Sigmoid colon (tissue), 7 donors: ENCODE measurements around the gene TM4SF18. TPM values are rescaled to one million over a fixed set of nuclear protein-coding genes. Genes with fewer than 3 reads are reported as not detected.

ENCODE experiments used
- DNase-seq: peaks from one replicate; pipeline ENCODE4 v3.0.0-alpha.2; 2019
- H3K27ac ChIP-seq, 4 donors: fragments of 200-600 bp; sonication (generic); one replicate each; pipeline ENCODE4 v1.5.1; 2016 to 2019; ENCODE audit warnings: mild to moderate bottlenecking in 1 of 4
- H3K27me3 ChIP-seq, 3 donors: fragments of 200-600 bp; sonication (generic); one replicate each; pipeline ENCODE4 v1.5.1; 2019; ENCODE audit warnings: mild to moderate bottlenecking in 1 of 3
- H3K36me3 ChIP-seq, 4 donors: fragments of 200-600 bp; sonication (generic); one replicate each; pipeline ENCODE4 v1.5.1; 2016 to 2019
- H3K4me1 ChIP-seq, 4 donors: fragments of 200-600 bp; sonication (generic); one replicate each; pipeline ENCODE4 v1.5.1; 2017 to 2019
- H3K4me3 ChIP-seq, 4 donors: fragments of 200-600 bp; sonication (generic); one replicate each; pipeline ENCODE4 v1.5.1; 2017 to 2019; ENCODE audit warnings: mild to moderate bottlenecking in 2 of 4, moderate library complexity in 1 of 4
- H3K9me3 ChIP-seq, 4 donors: fragments of 200-600 bp in 3 of 4; sonication (generic) in 3 of 4; one replicate each; pipeline versions ENCODE4 v1.5.1 to v1.6.1; 2013 to 2019
- EP300 ChIP-seq, 4 donors: sonication (generic); formaldehyde crosslinking; IDR thresholded peaks; one replicate each; pipeline ENCODE4 v1.6.1; 2017; ENCODE audit warnings: antibody characterized with exemption in 4 of 4
- POLR2A ChIP-seq, 2 donors: fragments of 450-650 bp; IDR thresholded peaks; one replicate each; pipeline ENCODE4 v1.6.1; 2016; ENCODE audit warnings: antibody characterized with exemption in 2 of 2, mild to moderate bottlenecking in 2 of 2, moderate library complexity in 2 of 2
- POLR2AphosphoS5 ChIP-seq, 4 donors: sonication (generic); formaldehyde crosslinking; IDR thresholded peaks; one replicate each; pipeline ENCODE4 v1.6.1; 2017; ENCODE audit warnings: antibody characterized with exemption in 4 of 4
- WGBS, 2 donors: extraction: QIAGEN DNeasy Blood & Tissue Kit; methylation state at CpG; one replicate each; pipeline ENCODE4 v1.1.7; 2013; 5-methylcytosine and 5-hydroxymethylcytosine counted together
- intact Hi-C: fragments of 100-400 bp; cut with DNase I; formaldehyde crosslinking; loops from one replicate; pipeline ENCODE4 v1.15.1; 2023
- polyA plus RNA-seq, 3 donors: library from polyadenylated mRNA; stranded (reverse); fragments of 200-250 nt; gene quantifications; one replicate each; pipeline ENCODE4 v1.2.3, GENCODE V29; 2013
- total RNA-seq, 4 donors: library from RNA; depleted of rRNA; stranded (reverse); fragments of >200 nt; gene quantifications; one replicate each; pipeline ENCODE4 v1.1.0, GENCODE V29; 2016
- TF ChIP-seq, protein P1 (sequence below), 4 experiments: fragments of 450-650 bp in 3 of 4; fragments of 200-600 bp in 1 of 4; IDR thresholded peaks; one replicate each; pipeline ENCODE4 v1.5.1; 2016 to 2019; ENCODE audit warnings: antibody characterized with exemption in 4 of 4, mild to moderate bottlenecking in 3 of 4, moderate library complexity in 2 of 4
- donor health status: healthy with polysubstance abuse.
- donor health status: Bipolar disorder and iron deficiency.
- donor health status: healthy.

The TM4SF18 gene
- total and polyA plus RNA-seq, 7 donors = 0.46 to 11.6 (median 2.3) TPM

DNA sequence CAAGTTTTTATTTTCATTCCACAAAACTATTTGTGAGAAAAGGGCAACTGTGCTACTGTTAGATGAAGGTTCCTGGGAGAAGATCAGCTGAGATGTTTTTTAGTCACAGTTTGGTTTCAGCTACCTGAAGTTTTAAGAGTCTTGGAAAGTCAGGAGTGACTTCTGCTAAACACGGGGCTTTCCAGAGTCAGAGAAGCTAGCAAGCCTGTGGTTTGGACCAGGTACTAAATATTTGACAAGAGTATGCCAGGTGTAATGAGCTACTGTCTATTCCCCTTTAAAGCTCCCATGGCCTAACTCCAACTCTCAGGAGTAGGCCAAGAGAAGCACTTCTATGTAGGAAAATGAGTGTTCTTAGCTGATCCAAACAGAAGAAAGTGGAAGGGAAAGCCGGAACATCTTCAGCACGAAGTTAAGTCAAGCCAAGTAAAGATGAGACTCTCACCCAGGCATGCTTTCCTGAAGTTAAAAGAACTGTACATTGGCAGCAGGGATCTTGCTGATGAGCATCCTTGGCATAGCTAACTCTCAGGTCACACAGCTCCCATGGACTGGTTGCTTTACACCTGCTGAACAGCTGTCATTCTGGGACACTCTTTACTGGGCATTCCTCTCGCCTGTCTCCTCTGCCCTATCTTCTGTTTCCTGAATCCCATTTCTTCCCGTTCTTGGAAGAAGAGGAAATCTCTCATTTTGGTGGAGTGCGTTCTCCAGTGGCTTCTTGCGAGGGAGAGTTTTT, 22.5 kb downstream of the TM4SF18 start:
- no peak for DNase-seq
- 94% methylated on average over 7 of the region's 7 CpGs for WGBS, 2 donors
- Histone ChIP-seq H3K4me3 (no peak overlapping the region), H3K27ac (no peak overlapping the region), H3K27me3 (no peaks in the 10 kb centered on the region), H3K4me1 (no peaks in the 10 kb centered on the region), H3K9me3 (no peaks in the 10 kb centered on the region), H3K36me3 (no peaks in the 10 kb centered on the region)
- intact Hi-C loops = no loop called here
- TF ChIP-seq, protein P1, sequence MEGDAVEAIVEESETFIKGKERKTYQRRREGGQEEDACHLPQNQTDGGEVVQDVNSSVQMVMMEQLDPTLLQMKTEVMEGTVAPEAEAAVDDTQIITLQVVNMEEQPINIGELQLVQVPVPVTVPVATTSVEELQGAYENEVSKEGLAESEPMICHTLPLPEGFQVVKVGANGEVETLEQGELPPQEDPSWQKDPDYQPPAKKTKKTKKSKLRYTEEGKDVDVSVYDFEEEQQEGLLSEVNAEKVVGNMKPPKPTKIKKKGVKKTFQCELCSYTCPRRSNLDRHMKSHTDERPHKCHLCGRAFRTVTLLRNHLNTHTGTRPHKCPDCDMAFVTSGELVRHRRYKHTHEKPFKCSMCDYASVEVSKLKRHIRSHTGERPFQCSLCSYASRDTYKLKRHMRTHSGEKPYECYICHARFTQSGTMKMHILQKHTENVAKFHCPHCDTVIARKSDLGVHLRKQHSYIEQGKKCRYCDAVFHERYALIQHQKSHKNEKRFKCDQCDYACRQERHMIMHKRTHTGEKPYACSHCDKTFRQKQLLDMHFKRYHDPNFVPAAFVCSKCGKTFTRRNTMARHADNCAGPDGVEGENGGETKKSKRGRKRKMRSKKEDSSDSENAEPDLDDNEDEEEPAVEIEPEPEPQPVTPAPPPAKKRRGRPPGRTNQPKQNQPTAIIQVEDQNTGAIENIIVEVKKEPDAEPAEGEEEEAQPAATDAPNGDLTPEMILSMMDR (IDR thresholded peaks at IDR 0.05) = no peak
- TF ChIP-seq POLR2AphosphoS5 (IDR thresholded peaks at IDR 0.05) = no peak
- no peak for TF ChIP-seq POLR2A (IDR thresholded peaks at IDR 0.05)

DNA sequence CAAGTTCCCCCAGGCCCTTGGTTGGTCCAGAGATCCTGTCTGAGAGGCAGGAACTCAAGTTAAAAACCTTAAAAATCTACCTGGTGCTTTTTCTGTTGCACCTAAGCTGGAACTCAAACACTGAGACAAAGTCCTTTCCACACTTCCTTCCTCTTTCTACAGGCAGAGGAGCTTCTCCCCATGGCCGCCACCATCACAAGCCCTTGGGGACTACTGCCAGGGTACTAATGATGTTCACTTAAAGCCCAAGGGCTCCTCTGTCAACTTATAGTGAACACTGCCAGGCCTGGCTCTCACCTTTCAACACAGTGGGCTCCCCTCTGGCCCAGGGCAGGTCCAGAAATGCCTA, 26.0 kb downstream of the TM4SF18 start:
- TF ChIP-seq, protein P1 (IDR thresholded peaks at IDR 0.05) = no peak
- TF ChIP-seq POLR2A (IDR thresholded peaks at IDR 0.05) (no peak), EP300 (IDR thresholded peaks at IDR 0.05) (no peak), POLR2AphosphoS5 (IDR thresholded peaks at IDR 0.05) (no peak)
- Histone ChIP-seq H3K4me1 (no peaks in the 10 kb centered on the region), H3K36me3 (no peaks in the 10 kb centered on the region), H3K4me3 (no peak overlapping the region), H3K9me3 (no peaks in the 10 kb centered on the region), H3K27me3 (no peaks in the 10 kb centered on the region), H3K27ac (no peak overlapping the region)
- no peak for DNase-seq
- intact Hi-C loops = no loop called here
- 79 to 97% methylated on average over 1 of the region's 1 CpG for WGBS, 2 donors

DNA sequence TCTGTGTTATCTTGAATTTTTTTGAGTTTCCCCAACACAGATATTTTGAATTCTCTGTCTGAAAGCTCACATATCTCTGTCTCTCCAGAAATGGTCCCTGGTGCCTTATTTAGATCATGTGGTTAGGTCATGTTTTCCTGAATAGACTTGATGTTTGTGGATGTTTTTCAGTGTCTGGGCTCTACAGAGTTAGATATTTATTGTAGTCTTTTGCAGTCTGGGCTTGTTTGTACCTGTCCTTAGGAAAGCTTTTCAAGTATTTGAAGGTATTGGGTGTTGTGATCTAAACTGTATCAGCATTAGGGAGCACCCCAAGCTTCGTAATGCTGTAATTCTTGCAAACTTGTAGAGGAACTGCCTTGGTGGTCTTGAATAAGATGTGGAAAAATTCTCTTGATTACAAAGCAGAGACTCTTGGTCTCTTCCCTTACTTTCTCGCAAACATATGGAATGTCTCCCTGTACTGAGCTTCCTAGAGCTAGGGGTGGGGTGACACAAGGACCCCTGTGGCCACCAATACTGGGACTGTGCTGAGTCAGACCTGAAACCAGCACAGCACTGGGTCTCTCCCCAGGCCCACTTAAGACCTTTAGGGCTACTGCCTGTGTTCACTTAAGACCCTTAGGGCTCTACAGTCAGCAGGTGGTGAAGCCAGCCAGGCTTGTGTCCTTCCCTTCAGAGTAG, 26.5 kb downstream of the TM4SF18 start:
- WGBS, 2 donors = 94 to 97% methylated on average over 2 of the region's 2 CpGs
- intact Hi-C loops = no loop called here
- H3K27ac ChIP-seq = no peak overlapping the region
- no peaks in the 10 kb centered on the region for H3K4me1 ChIP-seq
- no peak overlapping the region for H3K4me3 ChIP-seq
- no peak for DNase-seq
- no peaks in the 10 kb centered on the region for H3K36me3 ChIP-seq
- TF ChIP-seq EP300 (IDR thresholded peaks at IDR 0.05) = no peak
- no peak for TF ChIP-seq POLR2AphosphoS5 (IDR thresholded peaks at IDR 0.05)
- TF ChIP-seq POLR2A (IDR thresholded peaks at IDR 0.05) = no peak
- TF ChIP-seq, protein P1 (IDR thresholded peaks at IDR 0.05) = no peak
- no peaks in the 10 kb centered on the region for H3K9me3 ChIP-seq
- H3K27me3 ChIP-seq = no peaks in the 10 kb centered on the region

DNA sequence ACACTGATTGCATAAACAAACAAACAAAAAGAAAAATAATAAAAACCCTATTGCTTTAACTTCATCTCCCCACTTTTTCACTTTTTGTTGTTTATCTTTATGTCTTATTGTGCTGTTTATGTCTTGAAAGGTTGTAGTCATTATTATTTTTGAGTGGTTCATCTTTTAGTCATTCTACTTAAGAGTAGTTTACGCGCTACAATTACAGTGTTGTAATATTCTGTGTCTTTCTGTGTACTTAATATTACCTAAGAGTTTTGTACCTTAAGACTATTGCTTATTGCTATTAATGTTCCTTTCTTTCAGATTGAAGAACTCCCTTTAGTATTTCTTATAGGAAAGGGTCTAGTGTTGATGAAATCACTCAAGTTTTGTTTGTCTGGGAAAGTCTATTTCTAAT, 28.1 kb downstream of the TM4SF18 start:
- WGBS, 2 donors = 98% methylated on average over 2 of the region's 2 CpGs

More for the DNA sequence above, 28.1 kb downstream of the TM4SF18 start:
- TF ChIP-seq POLR2A (IDR thresholded peaks at IDR 0.05) (no peak), EP300 (IDR thresholded peaks at IDR 0.05) (no peak), POLR2AphosphoS5 (IDR thresholded peaks at IDR 0.05) (no peak)
- TF ChIP-seq, protein P1 (IDR thresholded peaks at IDR 0.05) = no peak
- Histone ChIP-seq H3K9me3 (no peaks in the 10 kb centered on the region), H3K27me3 (no peaks in the 10 kb centered on the region), H3K27ac (no peak overlapping the region), H3K4me1 (peaks cover 0 to 5% (median 3%) of the 10 kb centered on the region in 4 donors), H3K36me3 (no peaks in the 10 kb centered on the region), H3K4me3 (no peak overlapping the region)
- intact Hi-C loops = no loop called here
- DNase-seq = no peak
